Immature natural killer cell (primary cell): ENCODE data around the gene ZIC2. TPM values are rescaled to one million over a fixed set of nuclear protein-coding genes. Genes with fewer than 3 reads are reported as not detected.

Experiments
- DNase-seq, 3 donors: peaks; one replicate each; pipeline ENCODE4 v3.0.0; 2022; ENCODE audit warnings: mixed read lengths in 1 of 3
- H3K27ac Mint-ChIP-seq, 6 donors: one replicate each; pipeline ENCODE4 v1.8.0; 2020; ENCODE audit warnings: mixed read lengths in 6 of 6, mild to moderate bottlenecking in 5 of 6, inconsistent platforms in 4 of 6, moderate library complexity in 3 of 6
- H3K27me3 Mint-ChIP-seq, 3 donors: one replicate each; pipeline ENCODE4 v1.8.0; 2020 to 2021; ENCODE audit warnings: low read depth in 3 of 3, mild to moderate bottlenecking in 3 of 3, mixed read lengths in 3 of 3, moderate library complexity in 3 of 3, inconsistent platforms in 1 of 3
- H3K36me3 Mint-ChIP-seq, 3 donors: one replicate each; pipeline ENCODE4 v1.8.0; 2020; ENCODE audit warnings: mixed read lengths in 3 of 3, inconsistent platforms in 2 of 3, mild to moderate bottlenecking in 2 of 3
- H3K4me1 Mint-ChIP-seq, 2 donors: one replicate each; pipeline ENCODE4 v1.8.0; 2020; ENCODE audit warnings: inconsistent platforms in 2 of 2, mild to moderate bottlenecking in 2 of 2, mixed read lengths in 2 of 2, moderate library complexity in 1 of 2
- H3K4me3 Mint-ChIP-seq, 5 donors: one replicate each; pipeline ENCODE4 v1.8.0; 2020; ENCODE audit warnings: mild to moderate bottlenecking in 5 of 5, mixed read lengths in 5 of 5, inconsistent platforms in 3 of 5, moderate library complexity in 3 of 5
- H3K9me3 Mint-ChIP-seq, 6 donors: one replicate each; pipeline ENCODE4 v1.8.0; 2020; ENCODE audit warnings: mild to moderate bottlenecking in 6 of 6, mixed read lengths in 6 of 6, inconsistent platforms in 4 of 6, moderate library complexity in 3 of 6
- polyA plus RNA-seq, 3 donors: library from polyadenylated mRNA; unstranded; fragments of 300-500 nt; fragmentation: Illumina TruSeq; gene quantifications; one replicate each; pipeline ENCODE4 v1.2.3, GENCODE V29; 2021

Gene ZIC2
- polyA plus RNA-seq, 3 donors from 2014 or later = not detected

DNA sequence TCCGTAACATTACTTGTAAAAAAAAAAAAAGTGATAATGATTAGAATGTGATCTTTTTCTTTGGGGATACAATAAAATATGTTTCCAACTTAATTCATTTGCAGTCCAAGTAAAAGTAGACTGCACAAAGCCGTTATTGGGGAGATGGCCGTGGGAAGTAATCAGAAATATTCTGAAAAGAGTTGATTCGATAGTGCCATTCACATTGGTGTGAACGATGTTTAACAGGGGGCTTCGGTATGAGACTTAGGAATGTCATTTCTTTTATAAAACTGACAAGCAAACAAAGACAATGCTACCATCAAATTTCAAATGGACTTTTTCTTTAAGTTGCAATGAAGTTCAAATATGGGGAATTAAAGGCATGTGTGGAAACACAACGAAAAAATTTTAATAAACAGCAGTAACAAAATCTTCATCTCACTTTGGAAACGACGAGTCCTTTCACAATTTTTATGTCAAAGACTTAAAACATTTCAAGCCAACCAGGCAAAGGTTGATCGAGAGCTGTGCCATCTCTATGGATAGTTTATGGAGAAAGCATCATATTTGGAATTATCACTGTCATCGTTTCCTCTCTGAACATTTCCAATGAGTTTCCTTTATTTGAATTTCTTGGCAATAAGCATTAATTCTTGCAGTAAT, 8.3 kb upstream of the ZIC2 start:
- H3K36me3 Mint-ChIP-seq = peaks cover 0 to 15% (median 7%) of the 10 kb centered on the region in 3 donors
- peaks cover 62 to 82% (median 76%) of the 10 kb centered on the region in 3 donors for H3K27me3 Mint-ChIP-seq
- peaks cover 15 to 52% (median 24%) of the 10 kb centered on the region in 6 donors for H3K9me3 Mint-ChIP-seq
- H3K4me1 Mint-ChIP-seq = peaks cover 14 to 15% of the 10 kb centered on the region in 2 donors
- peak overlapping the region in 1 of 6 donors; percentile 21 for H3K27ac Mint-ChIP-seq
- no peak for DNase-seq
- H3K4me3 Mint-ChIP-seq = peak overlapping the region in 2 of 5 donors; percentile 6 to 12

DNA sequence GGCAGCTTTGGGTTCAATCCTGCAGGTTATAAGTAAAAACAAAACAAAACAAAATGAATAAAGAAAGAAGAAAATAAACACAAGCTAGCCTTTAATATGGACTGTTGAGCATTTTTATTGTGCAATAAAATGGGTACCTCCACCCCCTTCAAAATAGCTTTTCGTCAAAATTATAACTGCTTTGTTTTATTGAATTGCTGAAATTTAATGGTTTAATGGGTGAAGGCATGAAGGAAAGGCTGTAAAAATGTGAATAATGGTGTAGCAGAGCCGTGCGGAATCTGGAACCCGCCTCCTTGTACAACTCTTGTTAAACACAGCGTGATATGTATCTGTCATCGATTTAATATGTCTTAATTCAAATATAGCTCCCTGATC, 7.8 kb upstream of the ZIC2 start:
- no peak for DNase-seq
- Mint-ChIP-seq H3K4me3 (peak overlapping the region in 1 of 5 donors; percentile 12), H3K27me3 (peaks cover 66 to 83% (median 81%) of the 10 kb centered on the region in 3 donors), H3K27ac (peak overlapping the region in 1 of 6 donors; percentile 21), H3K36me3 (peaks cover 0 to 15% (median 7%) of the 10 kb centered on the region in 3 donors), H3K9me3 (peaks cover 15 to 52% (median 24%) of the 10 kb centered on the region in 6 donors), H3K4me1 (peaks cover 14 to 20% of the 10 kb centered on the region in 2 donors)

DNA sequence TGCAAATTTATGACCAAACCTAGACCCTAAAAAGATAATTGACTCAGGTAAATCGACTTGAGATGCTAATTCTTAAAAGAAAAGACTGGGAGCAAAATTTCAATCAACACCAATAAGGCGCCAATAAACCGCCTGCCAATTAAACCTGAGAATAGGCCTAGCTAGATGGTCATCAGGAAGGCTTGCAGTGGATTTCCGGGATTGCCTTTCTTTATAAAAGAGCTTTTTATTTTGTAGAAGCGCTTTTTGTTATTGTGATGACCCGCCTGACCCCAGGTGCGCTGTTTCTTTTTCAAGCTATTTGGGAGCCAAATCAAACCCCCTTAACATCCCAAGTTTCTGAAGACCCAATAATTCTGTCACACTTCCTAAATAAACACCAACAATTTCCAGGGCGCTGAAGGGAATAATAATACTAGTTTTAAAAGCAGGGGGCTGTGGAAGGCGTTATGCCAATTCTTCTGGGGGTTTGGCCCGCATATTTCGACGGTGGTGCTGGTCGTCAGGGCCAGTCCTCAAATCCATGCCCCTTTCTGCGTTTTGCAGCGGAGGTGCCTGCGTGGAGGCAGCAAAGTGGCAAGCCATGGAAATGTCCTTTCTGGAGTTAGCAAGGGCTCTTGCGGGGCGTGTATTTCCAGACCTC, 7.2 kb upstream of the ZIC2 start:
- H3K27me3 Mint-ChIP-seq = peaks cover 62 to 83% (median 80%) of the 10 kb centered on the region in 3 donors
- no peak for DNase-seq
- H3K9me3 Mint-ChIP-seq = peaks cover 15 to 52% (median 22%) of the 10 kb centered on the region in 6 donors
- H3K27ac Mint-ChIP-seq = peak overlapping the region in 1 of 6 donors; percentile 43
- H3K4me3 Mint-ChIP-seq = no peak overlapping the region
- peaks cover 0 to 15% (median 4%) of the 10 kb centered on the region in 3 donors for H3K36me3 Mint-ChIP-seq
- H3K4me1 Mint-ChIP-seq = peaks cover 11 to 17% of the 10 kb centered on the region in 2 donors

DNA sequence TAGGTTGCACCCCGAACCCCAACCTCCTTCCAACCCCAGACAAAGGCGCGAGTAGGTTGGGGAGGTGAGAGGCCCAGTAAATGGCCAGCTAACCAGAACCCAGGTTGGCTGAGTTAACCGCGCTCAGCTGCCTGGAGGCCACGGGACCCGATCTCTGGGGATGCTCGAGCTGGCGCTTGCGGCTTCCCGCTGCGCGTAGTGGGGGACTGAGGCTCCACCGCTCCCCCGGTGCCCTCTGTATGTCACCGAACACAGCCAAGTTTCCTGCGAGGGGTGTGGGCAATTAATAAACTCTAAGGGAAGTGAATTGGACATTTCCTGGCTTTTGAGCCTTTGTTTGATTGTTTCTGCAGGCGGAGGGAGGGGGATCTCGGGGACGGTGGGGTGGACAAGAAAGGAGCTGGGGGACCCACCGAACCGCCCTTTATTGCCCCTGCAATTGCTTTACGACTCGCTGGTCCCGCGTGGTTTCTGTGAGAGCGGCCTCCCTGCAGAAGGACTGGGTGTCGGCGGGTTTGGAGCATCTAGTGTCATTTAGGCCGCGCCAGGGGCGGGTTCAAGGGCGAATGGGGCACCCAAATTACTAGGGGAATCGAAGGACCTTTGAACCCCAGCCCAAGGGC, 6.5 kb upstream of the ZIC2 start:
- H3K4me3 Mint-ChIP-seq = peak overlapping the region in 1 of 5 donors; percentile 27
- peaks cover 0 to 15% (median 4%) of the 10 kb centered on the region in 3 donors for H3K36me3 Mint-ChIP-seq
- peaks cover 13 to 52% (median 22%) of the 10 kb centered on the region in 6 donors for H3K9me3 Mint-ChIP-seq
- no peak overlapping the region for H3K27ac Mint-ChIP-seq
- H3K4me1 Mint-ChIP-seq = peaks cover 8 to 10% of the 10 kb centered on the region in 2 donors
- DNase-seq = no peak
- H3K27me3 Mint-ChIP-seq = peaks cover 57 to 80% (median 78%) of the 10 kb centered on the region in 3 donors

DNA sequence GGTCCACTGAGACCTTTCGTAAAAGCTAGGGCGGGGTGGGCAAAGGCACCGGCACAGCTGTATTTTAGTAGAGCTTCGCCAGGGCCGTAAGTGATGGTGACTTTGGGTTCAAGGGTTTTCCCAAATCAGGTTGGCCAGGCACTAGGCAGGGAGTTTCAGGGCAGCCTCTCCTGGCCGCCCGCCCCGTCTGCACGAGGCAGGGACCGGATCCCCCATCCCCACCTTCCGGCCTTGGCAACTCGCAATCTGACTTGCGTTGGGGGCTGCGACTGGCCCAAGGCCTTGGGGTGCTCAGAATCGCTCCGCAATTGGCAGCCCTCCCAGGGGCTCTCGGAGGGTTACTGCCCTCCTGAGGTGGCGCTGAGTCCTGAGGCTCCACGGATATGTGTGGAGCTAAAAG, 6.0 kb upstream of the ZIC2 start:
- DNase-seq = no peak
- no peak overlapping the region for H3K27ac Mint-ChIP-seq
- peak overlapping the region in 1 of 5 donors; percentile 53 for H3K4me3 Mint-ChIP-seq

DNA sequence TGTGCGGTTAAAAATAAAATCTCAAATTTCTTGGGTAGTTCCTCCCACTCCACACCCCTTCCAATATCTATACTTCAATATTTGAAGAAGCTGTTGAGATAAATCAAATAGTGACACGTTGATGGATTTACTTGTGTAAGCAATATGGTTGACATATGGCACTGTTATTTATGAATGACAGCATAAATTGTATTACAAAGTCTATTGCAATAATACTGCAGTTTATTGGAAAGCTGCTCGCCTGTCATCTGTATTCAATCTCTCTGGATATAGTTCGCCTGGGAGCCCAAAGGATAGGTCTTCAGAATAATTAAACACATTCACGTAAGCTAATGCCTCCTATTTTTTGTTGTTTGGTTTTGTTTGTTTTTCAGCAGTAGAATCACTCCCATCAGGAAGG, 5.0 kb upstream of the ZIC2 start:
- Mint-ChIP-seq H3K9me3 (peaks cover 13 to 52% (median 22%) of the 10 kb centered on the region in 6 donors), H3K36me3 (peaks cover 0 to 15% (median 4%) of the 10 kb centered on the region in 3 donors), H3K27me3 (peaks cover 58 to 76% (median 74%) of the 10 kb centered on the region in 3 donors), H3K4me3 (no peak overlapping the region), H3K4me1 (peaks cover 5 to 9% of the 10 kb centered on the region in 2 donors), H3K27ac (no peak overlapping the region)
- no peak for DNase-seq

More for the DNA sequence above, 6.0 kb upstream of the ZIC2 start:
- Mint-ChIP-seq H3K27me3 (peaks cover 56 to 79% (median 77%) of the 10 kb centered on the region in 3 donors), H3K36me3 (peaks cover 0 to 15% (median 4%) of the 10 kb centered on the region in 3 donors), H3K4me1 (peaks cover 7 to 9% of the 10 kb centered on the region in 2 donors), H3K9me3 (peaks cover 13 to 52% (median 22%) of the 10 kb centered on the region in 6 donors)

DNA sequence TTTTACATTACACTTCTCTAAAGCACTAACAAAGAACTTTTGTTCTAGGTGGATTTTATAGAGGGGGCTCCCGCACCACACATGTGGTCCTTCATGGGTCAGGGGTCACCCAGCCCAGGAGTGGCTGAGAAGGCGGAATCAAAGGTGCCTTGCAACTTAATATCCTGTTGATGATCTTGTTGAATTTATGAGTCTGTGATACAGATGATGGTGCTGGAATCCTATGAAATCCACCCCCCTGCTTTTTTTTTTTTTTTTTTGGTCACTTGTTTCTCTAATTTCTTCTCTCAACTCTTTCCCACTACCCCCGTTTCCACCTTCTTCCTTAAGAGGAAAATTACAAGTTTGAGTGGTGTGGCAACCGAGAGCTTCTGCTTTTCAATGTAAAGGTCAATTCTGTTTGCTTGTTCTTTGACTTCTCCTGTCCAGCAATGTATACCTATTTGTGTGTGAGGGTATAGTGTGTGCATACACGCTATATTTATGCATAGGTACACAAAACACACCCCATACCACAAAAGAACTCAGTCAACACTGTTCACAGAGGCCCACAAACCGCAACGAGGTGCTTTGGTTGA, 4.2 kb upstream of the ZIC2 start:
- peaks cover 10 to 48% (median 18%) of the 10 kb centered on the region in 6 donors for H3K9me3 Mint-ChIP-seq
- peak overlapping the region in 1 of 5 donors; percentile 13 for H3K4me3 Mint-ChIP-seq
- DNase-seq = no peak
- peaks cover 2 to 10% of the 10 kb centered on the region in 2 donors for H3K4me1 Mint-ChIP-seq
- no peak overlapping the region for H3K27ac Mint-ChIP-seq
- peaks cover 0 to 11% (median 4%) of the 10 kb centered on the region in 3 donors for H3K36me3 Mint-ChIP-seq
- H3K27me3 Mint-ChIP-seq = peaks cover 53 to 71% (median 66%) of the 10 kb centered on the region in 3 donors

DNA sequence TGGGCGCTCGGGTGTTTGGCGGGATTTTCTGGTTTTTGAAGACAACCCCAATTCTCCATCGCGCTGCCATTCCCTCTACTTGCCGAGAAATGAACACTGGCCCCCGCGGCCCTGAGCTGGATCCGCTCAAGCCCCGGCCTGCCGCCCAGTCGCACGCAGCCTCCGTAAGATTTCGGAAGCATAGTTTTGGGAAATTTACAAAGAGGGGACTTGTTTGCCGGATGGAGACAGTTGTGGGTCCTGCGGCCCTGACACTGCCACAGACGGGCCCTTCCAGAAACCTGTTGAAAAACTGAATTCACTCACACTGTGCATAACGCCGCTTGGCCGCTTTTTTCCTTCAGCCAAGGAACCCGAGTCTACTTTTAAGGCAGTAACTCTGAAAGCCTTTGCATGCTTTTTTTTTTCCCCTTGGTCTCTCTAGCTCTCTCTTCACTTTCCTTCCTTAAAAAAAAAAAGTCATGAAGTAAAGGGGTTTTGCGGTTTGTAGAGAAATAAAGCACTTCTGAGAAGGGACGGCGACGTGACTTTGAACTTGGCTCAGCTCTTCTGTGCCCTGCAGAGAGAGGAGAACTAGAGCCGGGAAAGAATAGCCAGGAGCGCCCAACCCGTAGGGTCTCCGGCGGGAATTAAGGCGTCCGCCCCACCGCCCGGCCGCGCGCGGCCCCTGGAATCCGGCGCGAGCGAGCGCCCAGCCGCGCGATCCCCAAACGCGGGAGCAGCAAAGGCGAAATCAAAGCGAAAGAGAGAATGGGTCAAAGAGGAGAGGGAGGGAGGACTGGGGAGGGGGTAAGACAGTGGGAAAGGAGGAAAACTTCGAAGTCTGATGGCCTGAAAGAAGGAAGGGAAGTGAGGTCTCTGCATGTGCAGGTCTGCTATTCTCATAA, 3.4 kb upstream of the ZIC2 start:
- Mint-ChIP-seq H3K36me3 (peaks cover 0 to 9% (median 4%) of the 10 kb centered on the region in 3 donors), H3K27ac (no peak overlapping the region), H3K4me1 (peaks cover 8 to 17% of the 10 kb centered on the region in 2 donors), H3K27me3 (peaks cover 54 to 71% (median 66%) of the 10 kb centered on the region in 3 donors), H3K9me3 (peaks cover 8 to 40% (median 14%) of the 10 kb centered on the region in 6 donors), H3K4me3 (peak overlapping the region in 2 of 5 donors; percentile 13 to 47)
- DNase-seq = no peak

DNA sequence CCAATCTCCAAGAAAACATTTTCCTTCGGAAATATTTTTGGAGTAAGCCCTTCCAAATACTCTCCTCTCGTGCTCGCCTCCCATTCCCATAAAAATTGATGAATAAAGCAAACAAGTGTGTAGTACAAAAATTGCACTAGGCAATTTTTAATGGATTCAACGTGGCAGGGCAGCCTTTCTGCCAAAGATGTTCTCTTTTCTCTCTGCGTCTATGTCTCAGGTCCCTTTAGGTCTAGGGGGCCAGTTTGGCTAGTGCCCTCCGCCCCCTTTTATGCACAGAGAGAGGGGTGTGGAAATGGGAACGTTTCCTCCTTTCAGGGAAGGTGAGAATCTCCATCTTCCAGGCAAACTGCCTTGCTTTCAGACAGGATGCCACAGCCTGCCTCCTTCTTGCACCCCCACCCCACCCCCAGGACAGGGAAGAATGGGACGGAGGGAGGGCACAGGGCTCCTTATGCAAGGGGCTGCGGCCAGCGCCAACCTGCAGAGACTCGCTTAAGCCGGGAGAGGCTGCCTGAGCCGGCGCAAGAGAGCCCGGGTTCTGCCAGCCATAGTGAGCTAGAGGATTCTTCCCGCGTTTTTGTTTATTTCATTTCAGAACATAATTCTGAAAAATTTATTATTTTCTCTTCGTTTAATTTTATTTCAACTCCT, 2.7 kb upstream of the ZIC2 start:
- H3K27ac Mint-ChIP-seq = no peak overlapping the region

DNA sequence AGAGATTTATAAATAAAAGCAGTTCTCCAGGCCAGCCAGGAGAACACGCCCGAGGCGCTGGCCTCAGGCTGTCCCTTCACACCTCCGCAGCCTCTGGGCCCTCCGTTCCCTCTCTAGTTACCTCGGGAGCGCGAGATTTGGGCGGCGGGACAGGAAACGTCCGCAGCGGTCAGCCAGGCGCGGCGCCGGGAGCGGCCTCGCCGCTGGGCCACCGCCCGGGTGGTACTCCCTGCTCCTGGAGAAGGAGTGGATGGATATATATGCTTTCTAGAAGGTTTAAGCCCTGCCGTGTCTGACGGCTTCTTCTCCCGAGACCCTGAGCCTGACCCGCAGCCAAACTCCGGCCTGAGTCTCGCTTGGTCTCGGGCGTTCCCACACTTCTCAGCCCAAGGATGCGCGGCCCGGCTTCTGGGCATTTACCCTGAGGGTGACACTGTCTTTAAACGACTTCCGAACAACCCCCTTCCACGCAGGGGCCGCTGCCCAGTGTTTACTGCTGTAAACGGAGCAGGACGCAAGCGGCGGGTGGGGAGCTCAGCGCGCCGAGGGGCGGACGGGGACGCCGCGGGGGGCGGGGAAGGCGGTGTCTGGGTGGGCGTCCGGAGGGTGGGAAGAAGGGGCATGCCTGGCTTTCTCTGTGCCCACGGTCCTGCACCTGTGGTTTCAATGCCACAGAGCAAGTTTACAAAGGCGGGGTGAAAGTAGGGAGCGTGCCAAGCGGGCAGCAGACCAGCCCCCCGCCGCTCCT, 2.0 kb upstream of the ZIC2 start:
- DNase-seq = no peak
- Mint-ChIP-seq H3K27me3 (peaks cover 55 to 71% (median 66%) of the 10 kb centered on the region in 3 donors), H3K4me3 (peak overlapping the region in 4 of 5 donors; percentile 33 to 49 (median 38)), H3K36me3 (peaks cover 0 to 3% (median 0%) of the 10 kb centered on the region in 3 donors), H3K4me1 (peaks cover 17 to 32% of the 10 kb centered on the region in 2 donors), H3K27ac (no peak overlapping the region), H3K9me3 (peaks cover 1 to 39% (median 14%) of the 10 kb centered on the region in 6 donors)

More for the DNA sequence above, 2.7 kb upstream of the ZIC2 start:
- Mint-ChIP-seq H3K4me3 (peak overlapping the region in 4 of 5 donors; percentile 25 to 48 (median 40)), H3K36me3 (peaks cover 0 to 4% (median 3%) of the 10 kb centered on the region in 3 donors), H3K9me3 (peaks cover 5 to 39% (median 12%) of the 10 kb centered on the region in 6 donors), H3K4me1 (peaks cover 14 to 25% of the 10 kb centered on the region in 2 donors), H3K27me3 (peaks cover 54 to 71% (median 66%) of the 10 kb centered on the region in 3 donors)
- DNase-seq = no peak

DNA sequence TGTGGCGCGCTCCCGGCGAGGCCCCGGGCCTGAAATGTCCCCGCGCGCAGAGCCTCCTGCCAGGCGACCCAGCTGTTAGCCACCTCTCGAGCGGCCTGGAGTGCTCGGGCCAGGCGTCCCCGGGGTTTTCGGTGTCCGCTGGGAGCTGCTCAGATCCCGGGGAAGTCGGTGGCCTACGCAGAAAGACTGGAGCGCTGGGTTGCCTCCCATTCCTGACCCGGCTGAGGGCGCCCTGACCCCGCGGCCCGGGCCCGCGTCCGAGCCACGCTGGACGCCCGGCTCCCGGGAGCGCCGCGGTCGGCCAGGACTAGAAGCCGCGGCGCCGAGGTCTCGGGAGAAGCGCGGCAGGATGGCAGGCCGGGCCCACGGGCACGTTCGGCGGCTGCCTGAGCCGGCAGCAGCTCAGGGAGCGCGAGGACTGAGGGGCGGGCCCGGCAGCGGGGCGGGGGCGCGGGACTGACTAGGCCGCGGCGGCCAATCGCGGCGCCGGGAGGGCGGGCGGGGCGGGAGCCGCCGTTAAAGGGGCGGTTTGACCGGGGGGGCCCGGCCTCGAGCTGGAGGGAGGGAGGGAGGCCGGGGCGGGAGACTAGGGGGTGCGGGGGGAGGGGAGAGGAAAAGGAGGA, 1.3 kb upstream of the ZIC2 start:
- H3K36me3 Mint-ChIP-seq = peaks cover 0 to 3% (median 0%) of the 10 kb centered on the region in 3 donors
- H3K4me1 Mint-ChIP-seq = peaks cover 17 to 33% of the 10 kb centered on the region in 2 donors
- peaks cover 51 to 67% (median 63%) of the 10 kb centered on the region in 3 donors for H3K27me3 Mint-ChIP-seq
- peaks cover 1 to 34% (median 14%) of the 10 kb centered on the region in 6 donors for H3K9me3 Mint-ChIP-seq
- H3K4me3 Mint-ChIP-seq = peak overlapping the region in 2 of 5 donors; percentile 36 to 47
- peak; percentile 40 to 49 (median 48) for DNase-seq
- no peak overlapping the region for H3K27ac Mint-ChIP-seq
